ENCODE measurements around the gene AMBP.
"Not testable (repeated sequence)": the region's sequence is repeated elsewhere in the genome, so short reads cannot be mapped to it uniquely, and the experiment has no call there.

The AMBP gene

DNA sequence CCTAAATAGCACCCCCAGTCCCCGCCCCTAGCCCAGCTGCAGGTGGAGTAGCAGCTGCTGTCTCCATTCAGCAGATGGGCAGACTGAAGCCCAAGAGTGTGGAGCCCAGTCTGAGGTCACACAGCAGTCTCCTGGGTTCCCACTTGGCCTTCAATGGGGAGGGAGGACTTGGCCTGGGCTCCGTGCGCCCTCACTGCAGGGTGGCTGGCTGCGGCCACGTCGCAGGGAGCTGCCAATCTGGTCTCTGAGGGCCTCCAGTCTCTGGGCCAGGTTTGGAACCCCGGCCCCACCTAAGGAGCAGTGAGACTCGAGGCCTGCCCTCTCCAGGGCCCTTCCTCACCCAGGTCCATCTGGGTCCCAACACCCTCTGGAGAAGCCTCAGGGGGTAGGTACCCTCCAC, 13.6 kb upstream of the AMBP start:
- no peak for DNase-seq (ENCODE audit: low spot score)

GRCh38 chr9:114090798-114091197, 12.7 kb upstream of the AMBP start:
- DNase-seq (ENCODE audit: low spot score), result no peak

DNA sequence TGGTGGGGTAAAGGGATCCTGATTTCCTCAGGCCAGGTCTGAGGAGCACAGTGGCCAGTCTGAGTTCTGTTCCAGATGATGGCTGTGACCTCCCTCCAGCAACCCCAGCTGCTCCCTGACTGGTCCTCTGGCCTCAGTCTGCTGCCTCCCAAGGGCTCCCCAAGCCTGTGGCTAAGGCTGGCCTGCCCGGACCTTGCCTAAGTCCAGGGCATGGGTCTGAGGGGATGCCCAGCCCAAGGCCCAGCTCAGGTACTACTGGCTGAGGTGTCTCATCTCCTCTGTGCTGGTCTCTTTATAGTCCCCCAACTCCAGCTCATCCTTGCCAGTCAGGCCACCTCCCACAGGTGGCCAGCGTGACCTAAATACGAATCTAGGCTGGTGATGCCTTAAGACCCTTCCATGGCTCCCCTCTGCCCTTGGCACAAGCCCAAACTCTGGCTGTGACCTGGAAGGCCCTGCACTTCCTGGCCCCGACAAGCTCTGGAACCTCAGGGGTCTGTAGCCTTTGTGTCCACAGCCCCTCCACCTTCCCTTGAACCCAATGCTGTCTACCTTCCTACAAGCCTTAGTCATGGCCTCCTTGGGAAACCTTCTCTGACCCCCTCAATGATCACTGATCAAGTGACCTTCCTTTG, 11.2 kb upstream of the AMBP start:
- no peak for DNase-seq (ENCODE audit: low spot score)

DNA sequence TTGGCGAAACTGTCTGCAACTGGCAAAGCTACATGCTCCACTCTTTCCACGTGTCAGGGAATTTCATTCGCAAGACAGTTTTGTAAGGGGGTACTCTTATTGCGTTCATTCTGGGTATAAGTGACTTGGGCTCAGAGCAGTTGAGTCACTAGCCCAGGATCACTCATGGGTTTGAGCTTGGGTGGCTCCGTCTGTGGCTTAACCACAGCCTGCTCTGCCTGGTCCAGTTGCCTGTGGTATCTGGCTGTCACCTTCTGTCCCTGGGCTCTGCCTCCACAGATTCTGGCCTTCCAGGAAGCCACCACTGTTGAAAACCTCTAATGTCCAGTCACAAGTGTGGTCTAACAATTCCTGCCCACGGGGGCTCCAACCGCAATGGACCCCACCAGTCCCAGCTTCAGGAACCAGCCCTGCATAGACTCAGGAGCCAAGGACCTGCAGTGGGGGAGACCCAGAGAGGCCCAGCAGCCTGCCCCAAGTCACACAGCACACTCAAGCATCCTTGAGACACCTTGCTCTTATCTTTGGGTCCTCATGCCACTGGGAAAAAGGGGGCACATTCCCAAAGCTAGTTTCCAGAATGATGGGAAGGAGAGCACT, 10.6 kb upstream of the AMBP start:
- no peak for DNase-seq (ENCODE audit: low spot score)

DNA sequence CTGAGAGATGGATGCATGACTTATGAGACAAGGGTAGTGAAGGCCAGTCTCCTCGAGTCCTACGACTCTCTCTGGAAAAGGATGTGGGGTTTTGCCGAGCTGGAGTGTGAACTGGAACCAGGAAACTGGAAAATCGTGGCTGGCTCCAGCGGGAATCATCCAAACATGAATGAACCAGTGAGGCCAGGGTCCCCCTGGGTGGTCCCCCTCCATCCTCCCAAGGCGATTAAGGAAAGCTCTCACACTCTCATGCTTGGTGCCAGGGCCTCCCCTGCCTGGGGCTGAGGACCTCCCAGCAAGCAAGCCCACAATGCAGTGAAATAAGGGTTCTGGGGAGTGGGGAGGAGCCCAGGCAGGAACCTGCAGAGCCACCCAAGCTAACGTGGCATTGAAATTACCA, 9.6 kb upstream of the AMBP start:
- DNase-seq (ENCODE audit: low spot score), result no peak

DNA sequence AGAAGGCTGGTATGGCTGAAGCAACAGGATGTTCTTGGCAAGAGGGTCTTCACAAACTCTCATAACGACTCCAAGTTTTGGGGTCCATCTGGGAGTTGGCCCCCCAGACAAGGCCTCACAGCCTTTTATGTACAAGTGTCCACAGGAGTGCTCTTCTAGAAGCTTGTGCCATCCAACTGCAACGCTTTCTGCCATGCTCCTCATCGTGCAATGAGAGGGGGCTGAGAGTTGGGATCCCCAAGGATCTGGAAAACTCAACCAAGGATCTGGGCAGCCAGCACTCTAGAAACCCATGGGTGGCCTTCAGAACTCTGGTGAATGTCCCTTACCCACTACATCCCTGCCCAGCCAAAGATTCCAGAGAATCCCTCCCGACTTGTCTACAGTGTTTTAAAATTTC, 8.5 kb upstream of the AMBP start:
- no peak for DNase-seq (ENCODE audit: low spot score)

DNA sequence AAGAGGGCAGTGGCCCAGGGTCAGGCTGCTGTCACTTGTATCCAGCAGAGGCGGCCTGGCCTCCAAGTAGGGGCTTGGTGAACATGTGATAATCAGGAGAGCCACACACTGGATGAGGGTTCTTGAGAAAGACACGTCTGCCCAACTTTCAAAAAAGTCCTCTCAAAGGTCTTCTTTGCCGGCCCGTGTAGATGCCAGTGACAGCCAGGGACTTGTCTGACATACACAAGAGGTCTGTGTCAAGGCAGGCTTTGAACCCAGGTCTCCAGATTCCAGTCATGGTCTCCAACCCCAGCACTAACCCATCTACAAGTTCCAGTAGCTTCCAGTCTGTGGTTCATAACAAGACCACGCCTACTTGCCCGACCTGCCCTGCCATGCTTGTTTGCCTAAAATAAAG, 7.9 kb upstream of the AMBP start:
- DNase-seq (ENCODE audit: low spot score), result no peak

- DNase-seq (ENCODE audit: low spot score), result no peak
These were observed 7.3 kb upstream of the AMBP start for GRCh38 chr9:114085387-114085789.

DNA sequence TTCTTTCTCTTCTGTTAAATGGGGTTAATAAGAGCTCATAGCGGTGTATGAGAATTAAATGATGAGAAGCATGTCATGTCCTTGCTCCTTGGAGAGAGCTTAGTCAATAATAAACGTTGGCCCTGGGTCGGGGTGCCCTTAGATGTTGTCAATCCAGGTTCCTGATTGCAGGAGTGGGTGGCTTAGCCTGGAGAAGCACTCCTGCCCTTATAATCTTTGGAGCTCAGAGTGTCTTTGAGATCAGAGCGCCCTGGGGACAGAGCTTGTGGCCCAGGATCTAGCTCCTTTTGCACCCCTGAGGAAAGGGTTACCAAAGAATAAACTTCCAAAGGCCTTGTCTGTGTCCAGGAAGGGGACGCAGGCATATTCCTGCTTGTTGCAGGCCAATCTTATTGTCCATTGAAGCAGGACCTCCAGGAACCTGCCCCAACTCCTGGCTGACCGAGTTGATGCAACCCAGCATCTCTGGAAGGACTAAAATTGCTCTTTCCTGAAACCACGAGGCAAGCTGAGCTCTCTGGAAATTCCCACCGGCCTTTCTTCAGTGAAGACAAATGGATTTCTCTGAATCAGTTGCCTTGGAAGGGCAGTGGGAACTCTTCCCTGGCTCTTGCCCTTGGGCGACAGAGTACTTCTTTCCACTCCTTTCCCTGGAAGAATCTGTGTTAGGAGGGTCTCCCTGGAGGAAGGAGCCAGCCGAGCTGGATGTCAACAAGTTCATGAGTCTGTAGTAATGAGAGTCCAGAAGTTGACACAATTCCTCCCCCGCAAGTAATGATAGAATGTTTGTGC, 6.4 kb upstream of the AMBP start:
- DNase-seq (ENCODE audit: low spot score), result no peak

DNA sequence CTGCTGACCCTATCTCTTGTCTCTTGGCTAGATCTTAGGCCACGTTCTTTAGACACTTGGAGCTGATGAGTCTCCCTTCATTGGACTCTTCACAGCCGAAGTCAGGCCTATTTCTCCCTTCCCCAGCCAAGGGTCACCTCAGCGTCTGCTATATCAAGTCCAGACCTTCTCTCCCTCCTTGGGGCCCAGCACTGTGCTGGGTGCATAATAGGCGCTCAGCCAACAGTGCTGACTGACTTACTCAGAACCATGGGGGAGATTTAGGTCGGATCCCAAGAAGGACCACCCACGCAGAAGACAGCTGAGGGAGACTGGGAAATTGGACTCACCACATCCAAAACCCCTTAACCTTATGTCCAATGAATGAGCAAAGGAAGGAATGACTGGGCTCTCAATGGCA, 5.6 kb upstream of the AMBP start:
- DNase-seq (ENCODE audit: low spot score), result no peak

DNA sequence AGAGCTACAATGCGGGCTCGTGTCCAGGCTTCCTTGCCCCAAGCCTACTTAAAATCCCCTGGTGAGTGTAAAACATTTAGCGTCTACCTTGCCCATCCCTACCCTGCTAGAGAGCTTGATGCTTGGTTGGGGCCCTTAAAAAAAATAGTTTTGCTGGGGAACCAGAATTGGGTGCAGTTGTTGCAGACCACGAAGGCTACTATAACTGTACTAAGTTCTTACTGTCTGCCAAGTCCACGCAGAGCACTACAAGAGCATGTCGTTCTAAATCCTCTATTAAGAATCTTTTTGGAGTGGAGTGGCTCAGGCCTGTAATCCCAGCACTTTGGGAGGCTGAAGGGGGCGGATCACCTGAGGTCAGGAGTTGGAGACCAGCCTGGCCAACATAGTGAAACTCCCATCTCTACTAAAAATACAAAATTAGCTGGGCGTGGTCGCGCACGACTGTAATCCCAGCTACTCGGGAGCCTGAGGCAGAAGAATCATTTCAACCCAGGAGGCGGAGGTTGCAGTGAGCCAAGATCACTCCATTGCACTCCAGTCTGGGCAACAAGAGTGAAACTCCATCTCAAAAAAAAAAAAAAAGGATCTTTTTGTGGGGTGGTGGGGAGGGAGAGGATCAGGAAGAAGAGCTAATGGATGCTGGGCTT, 4.8 kb upstream of the AMBP start:
- not testable (repeated sequence) for DNase-seq (ENCODE audit: low spot score)

DNA sequence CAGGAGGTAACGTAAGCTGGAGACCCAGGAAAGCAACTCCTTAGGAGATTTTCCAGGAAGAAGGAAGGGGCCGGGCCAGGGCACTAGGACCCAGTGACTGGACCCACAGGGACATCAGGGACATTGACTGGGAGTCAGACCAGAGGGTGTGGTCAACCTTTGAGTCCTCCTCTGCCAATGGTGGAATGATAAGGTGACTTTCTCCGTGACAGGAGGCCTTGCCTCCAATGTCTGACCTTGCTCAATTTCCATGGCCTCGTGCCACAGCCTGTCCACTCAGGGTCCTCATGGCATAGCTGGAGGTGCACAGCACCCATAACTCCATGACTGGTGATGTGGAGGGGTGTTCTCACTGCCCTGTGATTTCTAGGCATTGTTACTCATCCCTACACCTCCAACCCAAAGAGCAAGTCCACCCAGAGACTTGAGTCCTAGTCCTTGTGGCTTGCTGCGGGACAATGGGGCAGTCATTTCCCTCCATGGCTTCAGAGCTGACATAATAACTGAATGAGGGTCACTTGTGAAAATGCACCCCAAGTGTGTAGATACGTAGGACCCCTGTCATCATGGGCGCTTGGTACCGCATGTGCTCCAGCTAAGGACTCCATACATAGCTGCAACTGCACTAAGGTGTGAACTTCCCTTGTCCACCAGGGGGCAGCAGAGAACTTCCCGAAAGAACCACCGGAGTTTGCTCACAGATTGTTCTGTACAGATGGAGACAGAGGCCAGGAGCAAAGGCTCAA, 4.1 kb upstream of the AMBP start:
- peak; percentile 96 for DNase-seq (ENCODE audit: low spot score)

GRCh38 chr9:114081441-114082016, 3.4 kb upstream of the AMBP start:
- DNase-seq (ENCODE audit: low spot score), result no peak

- no peak for DNase-seq (ENCODE audit: low spot score)
These were observed 2.8 kb upstream of the AMBP start for GRCh38 chr9:114080773-114081440.

DNA sequence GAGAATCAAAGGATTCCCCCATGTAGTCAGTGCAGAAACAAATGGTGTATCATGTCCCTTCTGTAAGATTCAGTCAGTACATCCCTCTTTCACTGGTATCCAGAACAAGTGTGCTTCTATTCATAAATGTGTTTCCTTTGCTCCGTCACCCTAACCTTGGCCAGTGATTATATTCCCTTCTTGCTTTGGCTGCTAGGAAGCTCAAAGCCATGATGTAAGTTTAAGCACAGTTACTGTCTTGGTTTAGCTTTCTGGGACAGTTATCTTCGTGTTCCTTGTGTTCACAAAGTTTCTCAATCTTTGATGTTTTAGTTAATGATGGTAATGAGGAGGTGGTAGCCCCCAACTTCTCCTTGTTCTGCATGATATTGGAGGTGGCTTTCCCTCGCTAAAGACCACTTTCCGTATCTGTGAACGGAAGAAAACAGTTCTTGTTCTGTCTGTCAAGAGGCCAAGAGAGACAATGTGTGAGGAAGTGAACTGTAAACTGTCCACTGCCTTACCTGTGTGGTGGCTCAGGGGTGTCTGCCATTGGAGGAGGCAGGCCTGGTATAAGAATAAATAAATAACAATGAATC, 2.2 kb upstream of the AMBP start:
- DNase-seq (ENCODE audit: low spot score), result no peak

DNA sequence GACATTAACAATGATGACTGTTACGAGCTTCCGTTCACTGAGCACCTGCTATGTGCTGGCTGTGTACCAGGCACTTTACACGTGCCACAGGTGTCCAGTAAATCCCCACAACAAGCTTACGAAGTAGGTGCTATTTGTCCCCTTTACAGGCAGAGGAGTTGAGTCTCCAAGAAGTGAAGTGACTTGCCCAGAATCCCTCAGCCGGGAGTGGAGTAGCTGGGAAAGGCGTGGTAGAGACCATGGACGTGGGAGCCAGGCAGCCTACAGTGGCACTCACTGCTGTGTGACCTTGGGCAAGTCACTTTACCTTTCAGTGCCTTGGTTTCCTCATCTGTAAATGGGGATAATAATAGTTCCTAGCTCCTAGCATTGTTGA, 669 bp upstream of the AMBP start:
- DNase-seq (ENCODE audit: low spot score), result no peak

GRCh38 chr9:114077162-114077837, 800 bp downstream of the AMBP start:
- no peak for DNase-seq (ENCODE audit: low spot score)

GRCh38 chr9:114076237-114077161, 1.6 kb downstream of the AMBP start:
- no peak for DNase-seq (ENCODE audit: low spot score)

DNA sequence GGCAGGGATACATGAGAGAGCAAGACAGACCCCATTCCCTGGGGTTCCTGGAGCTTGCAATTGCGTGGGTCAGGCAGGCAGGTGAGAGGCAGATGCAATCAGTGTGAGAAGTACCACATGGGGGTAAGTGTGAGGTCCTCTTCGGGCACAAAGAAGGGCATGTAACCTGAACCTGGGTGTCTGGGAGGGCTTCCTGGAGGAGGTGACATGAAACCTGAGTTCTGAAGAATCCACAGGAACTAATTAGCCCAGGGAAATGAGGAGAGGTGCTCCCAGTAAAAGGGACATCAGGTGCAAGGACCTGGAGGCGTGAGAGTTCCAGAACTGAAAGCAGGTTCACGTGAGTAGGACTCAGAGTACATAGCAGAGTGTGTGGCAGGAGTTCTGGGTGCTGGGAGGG, 2.5 kb downstream of the AMBP start:
- DNase-seq (ENCODE audit: low spot score), result no peak
